NCI-H1092 treated with DMSO at 0.1 percent for 48 hours (cell line): ENCODE data around the gene RHBG.
A peak's percentile ranks its signal among the peaks of the same experiment; 100 is the strongest.

Experiments
- DNase-seq: peaks from one replicate; lab custom pipeline; 2025; lab: John Stamatoyannopoulos, UW

Gene RHBG

GRCh38 chr1:156425943-156426342 is 56.9 kb downstream of the RHBG start:
- no peak for DNase-seq

GRCh38 chr1:156427957-156428356 is 58.9 kb downstream of the RHBG start:
- no peak for DNase-seq

- DNase-seq: no peak
Measured at GRCh38 chr1:156428746-156429288, 59.8 kb downstream of the RHBG start.

GRCh38 chr1:156429313-156430060 is 60.5 kb downstream of the RHBG start:
- no peak for DNase-seq

- no peak for DNase-seq
Measured at GRCh38 chr1:156430303-156430702, 61.3 kb downstream of the RHBG start.

GRCh38 chr1:156430866-156431265 is 61.9 kb downstream of the RHBG start:
- no peak for DNase-seq

- no peak for DNase-seq
Measured at GRCh38 chr1:156431366-156431765, 62.4 kb downstream of the RHBG start.

- peak; percentile 2 for DNase-seq
Measured at GRCh38 chr1:156431769-156432668, 63.0 kb downstream of the RHBG start.

- DNase-seq: no peak
Measured at GRCh38 chr1:156432669-156433018, 63.6 kb downstream of the RHBG start.

- no peak for DNase-seq
Measured at GRCh38 chr1:156433032-156433431, 64.0 kb downstream of the RHBG start.

- no peak for DNase-seq
Measured at GRCh38 chr1:156433602-156434001, 64.6 kb downstream of the RHBG start.
